Hepatic stellate cell (primary cell): ENCODE data around the gene FMNL2.

Experiments
- DNase-seq: peaks from one replicate; pipeline ENCODE4 v3.0.0; 2011; ENCODE audit warnings: low spot score

Gene FMNL2

DNA sequence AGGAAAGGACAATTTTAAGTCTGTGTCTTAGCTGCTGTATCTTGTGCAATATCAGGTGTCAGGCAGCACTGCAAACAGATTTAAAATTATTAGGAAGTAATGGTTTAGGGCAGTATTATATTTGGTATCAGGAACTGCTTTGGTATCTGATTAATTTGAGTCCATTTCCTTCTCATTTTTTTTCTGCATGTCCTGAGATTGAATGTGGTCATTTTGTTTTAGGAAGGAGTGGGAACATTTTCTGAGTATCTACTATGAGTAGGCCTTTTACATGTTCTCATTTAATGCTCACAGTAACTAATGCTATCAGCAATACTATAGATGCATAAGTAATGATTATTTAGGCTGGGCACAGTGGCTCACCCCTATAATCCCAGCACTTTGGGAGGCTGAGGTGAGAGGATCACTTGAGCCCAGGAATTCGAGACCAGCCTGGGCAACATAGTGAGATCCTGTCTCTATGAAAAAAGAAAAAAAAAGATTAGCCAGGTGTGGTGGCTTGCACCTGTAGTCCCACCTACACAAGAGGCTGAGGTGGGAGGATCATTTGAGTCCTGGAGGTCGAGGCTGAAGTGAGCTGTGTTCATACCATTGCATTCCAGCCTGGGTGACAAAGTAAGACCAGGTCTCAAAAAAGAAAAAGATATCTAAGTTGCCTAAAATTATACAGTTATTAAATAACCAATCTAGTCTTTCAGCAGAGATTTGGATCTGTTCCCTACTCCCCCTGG is 4.7 kb downstream of the FMNL2 start:
- DNase-seq: no peak

DNA sequence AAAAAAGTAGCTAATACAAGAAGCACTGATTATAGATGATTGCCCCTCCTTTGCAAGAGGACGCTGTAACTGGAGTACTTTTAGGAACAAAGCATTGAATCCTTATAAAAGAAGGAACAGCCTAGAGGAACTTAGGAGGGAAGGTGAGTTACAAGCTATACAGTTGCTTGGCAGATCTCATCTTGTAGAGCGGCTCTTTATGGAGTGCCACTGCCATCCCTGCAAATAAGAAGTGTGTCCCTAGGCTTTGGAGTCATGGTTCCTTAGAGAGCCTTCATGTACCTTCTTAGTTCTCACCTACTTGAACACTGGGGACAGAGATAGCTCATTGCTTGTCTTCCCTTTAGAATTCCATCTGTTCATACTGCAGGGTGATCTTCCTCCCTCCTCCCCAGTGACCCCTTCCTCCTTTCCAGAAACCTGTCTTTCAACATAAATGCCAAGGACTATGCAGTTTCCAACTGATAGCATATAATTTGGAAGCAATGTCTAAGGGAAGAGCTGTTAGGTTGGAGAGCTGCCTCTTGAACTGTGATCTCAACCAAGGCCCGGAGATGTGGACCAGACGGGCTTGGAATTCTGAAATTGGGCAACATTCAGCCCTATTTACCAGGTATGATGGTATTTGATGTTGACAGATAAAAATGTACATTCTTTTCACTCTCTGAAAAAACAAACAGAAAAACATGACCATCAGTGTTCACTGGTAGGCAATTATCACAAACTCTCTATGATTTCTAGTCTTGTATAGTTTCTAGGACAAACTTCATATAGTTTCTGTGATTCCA is 7.5 kb downstream of the FMNL2 start:
- DNase-seq: no peak

DNA sequence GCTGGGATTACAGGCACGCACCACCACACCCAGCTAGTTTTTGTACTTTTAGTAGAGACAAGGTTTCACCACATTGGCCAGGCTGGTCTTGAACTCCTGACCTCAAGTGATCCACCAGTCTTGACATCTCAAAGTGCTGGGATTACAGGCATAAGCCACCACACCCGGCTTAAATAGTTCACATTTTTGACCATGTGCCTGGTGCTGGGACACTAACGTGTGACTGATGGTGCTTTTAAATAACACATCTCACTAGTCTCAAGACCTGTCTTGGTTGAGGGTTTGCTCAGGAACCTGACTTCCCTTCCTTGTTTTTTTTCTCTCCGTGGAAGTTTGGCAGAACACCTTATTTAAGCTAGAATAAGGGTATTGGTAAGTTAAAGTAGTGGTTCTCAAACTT is 8.5 kb downstream of the FMNL2 start:
- DNase-seq: no peak

DNA sequence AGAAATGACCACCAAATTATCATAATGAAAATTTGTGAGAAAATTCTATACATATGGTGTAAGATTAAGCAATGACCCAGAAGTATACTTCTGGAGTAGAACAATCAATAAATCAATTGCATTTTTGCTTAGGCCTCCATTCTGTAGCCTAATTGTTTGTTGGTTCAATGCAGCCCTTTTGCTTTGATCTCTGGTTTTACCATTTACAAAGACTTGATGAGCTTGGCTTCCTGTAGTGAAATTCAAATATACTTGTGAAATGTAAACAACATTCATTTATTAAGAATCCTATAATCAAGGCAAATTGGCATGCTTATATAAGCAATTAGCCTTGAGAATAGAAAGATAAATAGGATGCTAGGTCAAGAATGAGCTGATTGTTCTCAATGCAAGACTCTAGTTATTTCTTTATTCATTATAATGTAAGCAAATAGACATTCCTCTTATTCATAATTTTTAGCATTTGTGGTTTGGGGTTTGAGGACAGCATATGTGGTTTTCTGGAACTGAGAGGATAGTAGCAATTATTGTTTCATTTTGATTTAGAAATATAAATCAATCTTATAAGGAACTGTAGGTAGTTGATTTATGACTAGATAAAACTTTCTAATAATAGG is 9.7 kb downstream of the FMNL2 start:
- DNase-seq: no peak

DNA sequence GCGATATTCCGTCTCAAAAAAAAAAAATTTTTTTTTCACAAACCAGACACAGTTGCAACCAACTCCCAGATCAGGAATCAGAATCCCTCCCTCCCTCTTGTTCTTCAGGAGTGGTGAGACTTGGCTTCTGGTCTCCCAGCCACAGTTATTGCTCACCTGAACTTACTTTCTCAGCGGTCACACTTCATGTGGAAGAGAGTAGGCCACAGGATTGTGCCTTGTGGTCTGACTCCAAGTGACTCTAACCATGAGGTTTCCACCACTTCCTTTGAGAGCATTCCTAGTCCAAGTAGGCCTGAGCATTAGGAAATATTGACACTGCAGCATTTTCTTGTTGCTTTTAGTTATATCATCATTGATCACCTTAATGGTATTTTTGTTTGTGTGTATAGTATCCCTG is 12.1 kb downstream of the FMNL2 start:
- DNase-seq: peak; percentile 11

DNA sequence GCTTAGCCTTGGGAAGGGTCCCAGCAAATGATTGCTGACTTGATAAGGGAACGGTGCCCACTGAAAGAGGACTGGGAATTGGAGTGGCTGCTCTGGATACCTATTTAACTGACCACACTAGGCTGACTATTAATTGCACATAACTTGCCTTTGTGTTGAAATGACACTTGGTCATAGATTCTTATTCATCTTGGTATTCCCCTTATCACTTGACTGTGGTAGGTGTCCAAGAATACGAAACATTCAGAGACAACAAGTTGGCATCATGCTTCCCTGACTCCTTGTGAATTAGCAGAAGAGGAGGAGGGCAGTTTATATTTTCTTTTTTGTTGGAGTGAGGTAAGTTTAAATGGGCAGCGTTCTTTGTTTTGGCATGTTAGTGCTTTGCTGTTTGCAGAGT is 13.4 kb downstream of the FMNL2 start:
- no peak for DNase-seq

DNA sequence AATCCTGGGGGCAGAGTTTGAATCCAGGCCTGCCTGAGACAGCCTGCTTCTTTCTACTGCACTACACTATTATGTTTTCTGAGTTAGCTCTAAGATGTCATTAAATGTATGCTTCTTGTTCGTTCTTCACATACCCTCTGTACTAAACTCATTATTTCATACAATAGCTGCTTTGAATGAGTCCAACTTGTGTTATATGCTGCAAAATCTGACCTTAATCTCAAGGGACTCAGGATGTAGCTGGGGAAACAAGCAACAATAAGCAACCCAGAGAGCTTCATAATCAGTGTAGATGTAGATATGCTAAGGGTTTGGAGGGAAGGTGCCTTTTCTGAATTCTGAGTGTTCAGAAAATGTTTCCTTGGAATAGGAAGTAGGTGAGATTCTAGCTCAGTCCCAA is 14.4 kb downstream of the FMNL2 start:
- no peak for DNase-seq

DNA sequence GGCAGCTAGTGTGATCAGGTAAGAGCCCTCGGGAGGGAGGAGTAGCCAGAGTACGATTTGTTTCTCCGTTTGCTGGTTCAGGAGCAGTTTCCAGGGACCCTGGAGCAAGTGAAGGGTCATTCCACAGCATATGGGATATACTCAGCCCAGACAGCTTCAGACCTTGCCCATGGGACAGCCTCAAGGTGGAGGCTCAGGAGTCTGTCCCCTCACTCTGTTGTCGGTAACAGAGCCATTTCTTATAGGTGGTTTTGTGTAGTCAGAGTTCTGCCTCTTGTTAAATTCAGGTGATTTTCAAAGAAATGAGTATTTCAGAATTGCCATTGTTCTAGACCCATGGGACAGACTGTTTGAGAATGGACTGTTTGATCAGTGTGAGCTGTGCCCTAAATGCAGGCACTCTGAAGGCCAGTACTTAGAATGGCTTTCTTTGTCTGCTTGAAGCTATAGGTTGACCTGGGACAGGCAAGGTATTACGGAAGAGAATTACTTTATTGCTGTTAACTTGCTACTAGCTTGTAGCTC is 15.2 kb downstream of the FMNL2 start:
- DNase-seq: no peak

DNA sequence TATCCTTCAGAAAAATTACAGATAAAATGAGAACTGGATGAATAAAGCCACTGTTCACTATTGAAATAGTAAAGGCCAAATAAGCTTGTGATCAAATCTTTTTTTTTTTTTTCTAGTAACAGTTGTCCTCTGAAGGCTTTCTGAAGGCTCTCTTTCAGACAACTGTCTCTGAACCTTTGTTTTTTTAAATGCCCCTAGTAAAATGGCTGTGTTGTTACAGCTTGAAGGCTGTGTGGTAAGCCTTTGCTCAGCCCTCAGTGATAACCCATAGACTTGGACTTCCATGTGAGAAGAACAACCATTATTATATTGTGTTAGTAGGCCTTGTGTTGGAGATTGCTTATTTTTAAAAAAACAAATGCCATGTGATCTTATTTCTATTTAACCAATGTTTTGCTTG is 17.6 kb downstream of the FMNL2 start:
- DNase-seq: no peak

DNA sequence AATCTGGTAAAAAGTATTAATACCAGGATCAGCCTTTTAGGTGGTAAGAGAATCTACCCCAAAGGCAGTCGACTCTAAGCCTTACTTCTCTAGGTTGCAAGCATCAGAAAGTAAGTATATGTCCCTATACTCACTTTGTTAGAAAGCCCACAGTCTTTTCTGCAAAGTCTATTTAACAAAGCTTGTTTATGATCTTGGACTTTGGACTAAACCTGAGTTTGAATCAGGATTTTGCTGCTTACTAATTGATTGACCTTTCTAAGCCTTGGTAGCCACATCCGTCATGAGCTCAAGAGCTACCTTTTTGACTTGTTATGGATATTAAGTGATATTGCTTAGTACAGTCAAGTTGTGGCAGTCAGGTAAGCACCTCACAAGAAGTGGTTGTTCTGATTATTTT is 18.4 kb downstream of the FMNL2 start:
- no peak for DNase-seq

DNA sequence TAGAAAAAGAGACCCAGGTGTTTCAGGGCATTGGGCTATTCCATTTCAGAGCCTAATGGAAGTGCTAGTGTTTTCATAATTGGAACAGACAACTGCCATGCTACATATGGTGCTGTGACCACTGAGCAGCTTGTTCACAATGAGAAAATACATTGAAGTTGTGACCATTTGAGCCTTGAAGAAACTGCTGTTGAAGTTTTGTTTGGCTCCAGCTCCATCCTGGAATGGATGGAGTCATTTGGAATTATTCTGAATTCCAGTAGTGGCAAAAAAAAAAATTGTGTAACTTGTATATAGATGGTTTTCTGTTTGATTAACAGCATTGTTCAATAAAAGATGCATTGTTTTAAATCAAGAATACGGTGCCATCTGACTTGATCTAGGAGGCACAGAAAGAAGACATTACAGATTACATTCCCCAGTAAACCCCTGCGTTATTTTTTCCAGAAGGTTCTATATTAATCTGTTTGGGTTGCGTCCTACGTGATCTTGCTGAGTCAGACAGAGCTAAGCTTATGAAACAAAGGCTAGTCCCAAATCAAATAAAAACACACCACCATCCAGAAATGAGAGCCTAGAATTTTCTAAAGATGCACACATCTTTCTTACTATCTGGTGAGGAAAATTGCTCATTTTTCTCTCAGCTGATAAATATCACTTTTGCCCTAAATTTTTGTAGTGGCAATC is 19.2 kb downstream of the FMNL2 start:
- DNase-seq: no peak

DNA sequence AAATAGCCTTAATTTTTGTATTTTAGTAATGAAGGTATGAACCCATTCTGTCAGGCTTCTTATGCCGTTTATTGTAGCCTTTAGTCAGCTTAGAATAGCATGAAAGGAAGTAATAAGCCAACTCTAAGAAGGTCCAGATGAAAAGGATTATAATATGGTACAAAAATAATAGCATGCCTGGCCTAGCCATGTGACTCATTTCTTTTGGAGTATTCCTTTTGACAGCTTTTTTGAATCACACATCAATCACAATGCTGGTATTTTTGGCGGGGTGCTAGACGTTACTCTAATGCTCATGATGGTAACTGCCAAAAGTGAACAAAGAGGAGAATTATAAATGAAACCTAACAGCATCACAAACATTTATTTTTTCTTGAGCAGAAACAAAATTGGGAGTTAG is 19.9 kb downstream of the FMNL2 start:
- DNase-seq: no peak

DNA sequence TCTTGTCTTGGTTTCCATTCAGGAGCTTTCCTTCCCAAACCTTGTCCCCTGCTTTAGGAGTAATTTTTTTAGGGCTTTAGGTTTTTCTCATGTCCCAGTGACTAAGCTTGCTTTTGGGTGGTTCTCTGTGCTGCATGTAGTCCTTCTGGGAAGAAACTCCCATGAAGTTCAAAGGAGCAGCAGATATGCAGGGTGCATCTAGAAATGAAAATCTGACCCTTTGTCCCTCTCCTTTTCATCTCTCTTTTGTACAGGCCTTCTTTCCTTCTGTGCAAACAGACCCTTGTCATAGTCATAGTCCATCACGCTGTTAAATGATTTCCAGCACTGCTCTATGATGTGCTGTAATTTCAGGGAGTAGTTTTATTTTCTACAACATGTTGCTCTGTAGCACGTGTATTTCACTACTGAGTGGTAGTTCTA is 20.4 kb downstream of the FMNL2 start:
- DNase-seq: no peak

DNA sequence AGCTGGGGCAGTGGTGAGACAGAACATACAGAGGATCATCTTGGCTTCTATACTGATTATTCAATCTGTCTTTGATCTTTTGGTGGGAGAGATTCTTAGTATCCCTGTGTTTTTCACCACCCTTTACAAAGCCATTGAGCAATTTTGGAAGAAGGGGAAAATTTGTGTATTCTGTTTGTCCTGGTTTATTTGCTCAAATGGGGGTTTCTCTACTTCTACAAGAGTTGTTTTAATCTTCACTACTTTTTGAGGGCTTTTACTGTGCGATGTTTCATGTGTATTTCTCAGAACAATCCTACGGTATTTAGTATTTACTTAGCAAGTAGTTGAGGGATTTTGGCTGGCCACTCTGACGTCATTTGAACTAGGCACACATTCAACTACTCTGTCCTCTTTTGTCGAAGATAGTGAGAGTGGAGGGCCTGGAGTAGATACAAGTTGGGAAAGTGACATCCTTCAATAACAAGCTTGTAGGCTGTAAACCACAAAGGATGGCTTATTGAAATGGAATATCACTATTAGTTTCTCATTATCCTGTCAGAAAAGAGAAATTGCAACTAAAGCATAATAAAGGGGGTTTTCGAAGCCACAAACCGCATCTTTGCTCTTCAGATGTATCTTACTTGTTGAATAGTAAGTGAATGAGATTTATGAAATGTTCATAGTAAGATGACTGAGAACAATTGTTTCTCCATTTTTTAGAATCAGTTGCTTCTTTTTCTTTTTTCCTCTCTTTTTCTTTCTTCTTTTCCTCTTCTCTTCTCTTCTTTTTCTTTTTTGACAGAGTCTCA is 24.8 kb downstream of the FMNL2 start:
- no peak for DNase-seq

DNA sequence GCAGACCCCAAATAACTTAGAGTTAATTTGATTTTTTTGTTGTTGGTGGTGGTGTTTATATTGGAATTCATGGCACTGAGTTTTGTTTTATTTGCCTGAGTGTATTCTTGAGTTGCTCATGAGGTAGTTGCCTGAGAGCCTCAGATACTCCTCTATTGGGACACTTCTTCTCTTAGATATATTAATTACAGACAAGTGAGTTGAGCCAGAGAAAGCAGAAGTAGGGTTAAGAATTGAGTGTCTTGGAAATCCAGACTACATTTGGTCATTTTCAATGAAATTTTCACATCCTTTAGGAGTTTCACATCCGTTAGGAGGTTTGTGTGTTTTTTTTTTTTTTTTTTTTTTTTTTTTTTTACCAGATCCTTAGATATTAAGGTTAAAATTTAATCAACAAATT is 29.0 kb downstream of the FMNL2 start:
- DNase-seq: no peak

DNA sequence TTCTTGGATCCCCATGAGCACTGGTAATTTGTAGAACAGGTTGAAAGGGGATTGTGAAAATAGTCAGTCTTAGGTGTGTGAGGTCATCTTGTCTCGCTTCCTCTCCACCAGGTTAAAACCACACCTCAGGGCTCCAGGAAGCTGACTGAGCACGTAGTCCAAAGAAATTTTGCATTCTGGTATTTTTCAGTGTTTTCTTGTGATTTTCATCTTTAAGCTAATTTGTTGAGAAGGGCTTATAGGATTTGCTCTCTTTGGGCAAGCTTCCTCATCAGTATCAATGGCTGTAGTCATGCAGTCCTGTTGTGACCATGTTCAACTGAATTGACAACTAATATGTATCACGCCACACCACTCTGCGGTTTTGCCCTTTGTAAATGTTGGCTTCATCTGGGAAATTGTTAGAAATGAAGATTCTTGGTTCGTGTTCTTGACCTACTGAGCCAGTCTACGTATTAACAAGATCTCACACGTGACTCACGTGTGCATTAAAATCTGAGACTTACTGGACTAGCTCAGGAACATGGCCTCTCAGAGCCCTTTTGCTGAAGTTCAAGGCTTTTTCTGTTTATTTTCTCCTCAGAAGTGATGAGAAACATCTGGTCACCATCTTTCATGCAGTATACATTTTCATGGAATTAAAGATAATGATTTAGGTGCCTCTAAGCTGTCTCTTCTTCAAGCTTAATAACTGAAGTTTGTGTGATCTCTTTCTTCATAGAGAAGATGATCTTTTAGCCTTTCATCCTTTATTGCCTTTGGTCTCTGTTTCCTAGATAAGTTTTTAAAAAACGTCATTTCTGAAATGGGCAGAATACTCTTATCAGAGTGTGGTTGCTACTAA is 32.8 kb downstream of the FMNL2 start:
- DNase-seq: no peak

DNA sequence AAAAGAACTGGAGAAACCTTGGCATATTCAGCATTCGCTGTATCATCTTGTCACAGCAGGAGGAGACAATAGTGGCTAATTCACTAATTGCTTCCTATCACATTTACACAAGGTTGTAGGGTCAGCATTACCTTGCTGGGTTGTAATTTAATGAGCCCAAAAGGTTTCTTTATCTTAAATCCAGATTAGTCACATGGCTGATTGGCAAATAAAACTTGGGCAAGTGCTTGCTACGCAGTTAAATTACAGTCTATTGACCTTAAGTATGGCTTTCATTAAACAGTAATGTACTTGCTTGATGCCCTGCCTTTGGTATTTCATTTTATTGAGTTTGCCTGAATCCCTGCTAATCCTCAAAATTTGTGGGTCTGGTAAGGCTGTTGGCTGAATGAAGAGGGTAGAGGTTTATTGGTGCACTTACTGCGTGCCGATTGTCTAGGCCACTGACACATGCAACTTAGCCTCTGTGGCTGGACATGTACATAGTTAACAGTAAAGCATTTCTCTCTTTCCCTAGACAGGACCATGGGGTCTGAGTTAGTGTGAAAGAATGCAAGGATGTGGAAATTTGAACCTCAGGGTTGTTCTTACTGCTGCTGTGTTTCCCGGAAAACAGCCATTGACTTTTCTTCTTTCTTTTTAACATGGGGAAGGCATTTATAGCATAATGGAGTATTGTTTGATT is 34.3 kb downstream of the FMNL2 start:
- no peak for DNase-seq

DNA sequence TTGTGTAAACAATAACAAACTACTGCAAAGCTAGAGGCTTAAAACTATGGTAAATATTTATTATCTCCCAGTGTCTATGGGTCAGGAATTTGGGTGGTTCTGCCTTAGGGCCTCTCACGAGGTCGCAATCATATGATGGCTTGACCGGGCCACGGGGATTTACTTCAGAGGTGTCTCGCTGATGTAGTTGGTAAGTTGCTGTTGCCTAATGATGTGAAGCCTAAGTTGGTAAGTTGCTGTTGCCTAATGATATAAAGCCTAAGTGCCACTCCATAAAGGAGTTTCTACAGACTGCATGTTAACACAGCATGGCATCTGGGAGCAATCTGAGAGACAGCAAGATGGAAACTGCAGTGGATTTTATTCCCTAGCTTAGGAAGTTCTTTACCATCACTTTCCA is 35.8 kb downstream of the FMNL2 start:
- DNase-seq: no peak

DNA sequence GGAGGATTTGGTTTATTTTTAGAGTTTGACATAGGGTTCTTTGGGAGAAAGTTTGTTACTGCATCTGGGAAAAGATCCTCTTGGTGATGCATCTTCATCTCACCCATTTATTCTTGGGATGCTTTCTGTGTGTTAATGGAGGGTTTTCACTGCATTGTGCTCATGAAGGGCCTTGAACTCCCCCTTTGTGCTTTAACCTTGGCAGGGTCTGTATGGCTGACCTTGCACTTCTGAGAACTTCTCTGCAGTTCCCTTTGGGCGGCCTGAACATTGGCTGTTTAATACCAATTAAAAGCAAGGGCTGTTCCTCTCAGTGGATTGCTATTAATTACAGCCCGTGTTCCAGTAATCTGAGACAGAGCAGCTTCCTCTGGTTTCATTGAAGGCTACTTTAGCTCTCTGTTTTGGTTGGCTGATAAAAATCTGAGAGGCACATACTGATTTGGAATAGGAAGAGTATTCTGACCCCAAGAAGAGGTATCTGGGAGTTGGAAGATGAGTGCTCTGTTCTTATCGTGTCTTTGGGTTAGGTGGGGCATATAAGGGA is 37.5 kb downstream of the FMNL2 start:
- DNase-seq: no peak

DNA sequence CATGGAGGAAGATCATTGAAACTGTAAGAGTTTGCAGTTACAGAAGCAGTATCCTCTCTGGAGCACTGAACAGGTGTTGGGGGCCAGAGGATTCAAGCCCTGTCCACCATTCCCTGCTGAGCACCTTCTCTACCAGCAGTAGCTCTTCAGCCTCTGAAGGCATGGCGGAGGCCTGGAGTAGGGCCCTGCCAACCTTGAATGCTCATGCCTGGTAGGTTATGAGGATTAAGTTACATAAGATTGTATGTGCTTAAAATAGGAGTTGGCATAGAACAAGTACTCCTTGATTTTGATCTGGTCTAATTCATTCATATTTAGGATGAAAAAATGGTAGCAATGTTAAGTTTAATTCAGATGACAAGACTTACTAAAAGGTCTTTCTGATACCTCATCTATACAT is 40.2 kb downstream of the FMNL2 start:
- DNase-seq: no peak
